GM18526 (cell line): ENCODE results near the gene LIN7C.

ENCODE experiments used
- POLR2A ChIP-seq: IDR thresholded peaks from 3 replicates; pipeline ENCODE4 v1.6.1; 2011; ENCODE audit not compliant: insufficient read length; ENCODE audit errors: extremely low read depth

Gene LIN7C

DNA sequence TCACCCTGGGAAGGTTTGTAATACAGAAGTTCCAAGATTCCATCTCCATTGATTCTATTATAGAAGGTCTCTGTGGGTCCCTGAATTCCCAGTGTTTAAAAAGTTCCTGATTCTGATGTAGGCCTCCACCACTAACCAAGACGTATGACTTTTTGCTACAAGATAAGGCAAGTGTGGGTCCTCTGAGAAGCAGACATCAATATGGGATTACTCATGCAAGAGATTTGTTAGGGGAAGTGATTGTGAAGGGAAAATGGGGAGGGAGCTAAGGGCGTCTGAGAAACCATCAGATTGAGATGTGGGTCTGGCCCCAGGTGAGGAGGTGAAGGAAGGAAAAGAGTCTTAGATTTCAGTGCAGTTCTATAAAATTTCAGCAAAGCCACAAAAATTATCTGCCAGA lies 23.8 kb downstream of the LIN7C start:
- TF ChIP-seq POLR2A = no peak

- no peak for TF ChIP-seq POLR2A
These were observed 24.6 kb downstream of the LIN7C start for GRCh38 chr11:27481992-27482391.

- TF ChIP-seq POLR2A = no peak
These were observed 28.7 kb downstream of the LIN7C start for GRCh38 chr11:27477831-27478230.

- TF ChIP-seq POLR2A = no peak
These were observed 29.3 kb downstream of the LIN7C start for GRCh38 chr11:27477243-27477642.

- TF ChIP-seq POLR2A = no peak
These were observed 30.9 kb downstream of the LIN7C start for GRCh38 chr11:27475622-27476021.

DNA sequence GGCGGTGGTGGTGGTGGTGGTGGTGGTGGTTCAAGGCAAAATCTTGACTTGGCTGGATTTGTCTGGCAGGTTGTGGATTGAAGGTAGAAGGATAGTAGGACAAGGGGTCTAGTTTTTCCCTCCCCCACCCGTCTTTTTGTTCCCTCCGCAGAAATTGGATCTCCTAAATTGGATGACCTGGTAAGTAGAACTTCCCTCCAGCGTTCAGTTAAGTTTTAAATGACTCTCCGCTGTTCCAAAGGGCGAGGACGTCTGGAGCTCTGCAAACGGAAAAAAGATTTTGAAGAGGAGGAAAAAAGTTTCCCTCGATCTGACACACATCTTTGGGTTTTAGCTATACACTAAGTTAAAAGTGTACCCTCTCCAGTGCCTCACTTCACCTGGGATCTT lies 33.6 kb downstream of the LIN7C start:
- TF ChIP-seq POLR2A = no peak

GRCh38 chr11:27472398-27473016 lies 34.1 kb downstream of the LIN7C start, which contains the start of gene LGR4:
Gene LGR4 (minus strand): TSS chr11:27472790. CDS start chr11:27472302, 488 bp downstream.
- TF ChIP-seq POLR2A = no peak

DNA sequence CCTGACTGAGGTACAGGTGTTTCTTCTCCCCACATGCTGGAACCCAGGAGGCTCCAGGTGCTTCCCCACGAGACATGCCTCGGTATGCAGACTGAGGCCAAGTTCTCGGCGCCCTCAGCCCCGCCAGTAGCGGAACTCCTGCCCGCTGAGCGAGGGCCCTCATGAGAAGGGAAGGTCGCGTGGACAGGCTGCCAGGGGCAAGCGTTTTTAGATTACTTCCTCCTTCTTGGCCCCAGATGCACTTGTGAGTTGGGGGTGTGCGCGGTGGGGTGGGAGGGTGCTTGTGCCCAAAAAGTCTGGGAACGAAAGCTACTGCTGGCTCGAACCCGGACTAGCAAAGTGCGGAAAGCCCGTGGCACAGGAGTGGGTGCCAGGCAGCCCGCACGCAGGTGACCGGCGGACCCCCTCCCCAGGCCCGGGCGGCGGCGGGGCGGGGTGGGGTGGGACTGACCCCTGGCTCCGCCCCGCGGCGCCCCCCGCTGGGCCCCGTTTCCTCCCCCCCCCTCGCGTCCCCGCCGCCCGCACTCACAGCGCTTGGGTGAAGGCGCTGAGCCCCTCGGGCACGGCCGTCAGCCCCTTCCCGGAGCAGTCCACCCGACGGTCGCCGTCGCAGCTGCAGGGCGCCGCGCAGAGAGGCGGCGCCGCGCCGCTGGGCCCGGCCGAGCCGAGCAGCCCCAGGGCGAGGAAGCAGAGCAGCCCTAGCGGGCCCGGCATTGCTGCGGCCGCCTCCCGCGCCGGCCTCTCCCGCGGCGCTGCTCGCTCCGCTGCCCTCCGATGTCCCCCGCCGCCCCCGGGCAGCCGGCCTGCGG lies 34.8 kb downstream of the LIN7C start:
- no peak for TF ChIP-seq POLR2A

DNA sequence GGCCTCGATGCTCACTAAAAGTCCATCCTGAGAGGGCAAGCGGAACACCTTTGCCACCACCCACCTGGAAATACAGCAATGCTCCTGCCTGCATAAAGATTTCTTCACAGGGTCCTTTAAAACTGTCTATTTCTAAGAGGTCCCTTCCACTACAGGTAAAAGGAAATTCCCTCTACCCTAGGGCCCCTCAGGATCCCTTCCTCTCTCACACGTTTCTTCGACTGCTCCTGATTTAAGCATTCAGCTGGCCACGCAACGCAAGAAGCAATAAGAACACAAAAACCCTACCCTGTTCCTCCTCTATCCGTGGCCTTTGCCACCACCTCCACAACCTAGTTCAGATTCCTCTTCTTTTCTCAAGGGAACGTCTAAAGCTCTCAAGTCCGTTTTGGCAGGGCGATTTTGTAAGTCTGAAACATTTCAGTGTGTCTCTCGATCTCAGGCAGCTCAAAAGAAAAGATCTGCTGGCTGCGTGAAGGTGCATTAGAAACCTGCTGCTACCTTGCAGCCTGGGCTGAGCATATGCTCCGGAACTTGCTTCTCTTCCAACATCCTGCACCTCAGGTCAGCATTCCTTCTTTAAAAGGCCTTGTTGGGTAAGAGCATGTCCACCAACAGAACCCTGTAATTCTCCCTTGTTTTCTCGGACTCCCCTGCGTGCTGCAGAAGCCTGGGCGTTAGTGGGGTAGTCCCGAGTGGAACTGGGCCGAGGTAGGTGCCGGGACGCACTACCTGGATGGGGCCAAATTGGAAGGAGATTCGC lies 35.6 kb downstream of the LIN7C start:
- no peak for TF ChIP-seq POLR2A

DNA sequence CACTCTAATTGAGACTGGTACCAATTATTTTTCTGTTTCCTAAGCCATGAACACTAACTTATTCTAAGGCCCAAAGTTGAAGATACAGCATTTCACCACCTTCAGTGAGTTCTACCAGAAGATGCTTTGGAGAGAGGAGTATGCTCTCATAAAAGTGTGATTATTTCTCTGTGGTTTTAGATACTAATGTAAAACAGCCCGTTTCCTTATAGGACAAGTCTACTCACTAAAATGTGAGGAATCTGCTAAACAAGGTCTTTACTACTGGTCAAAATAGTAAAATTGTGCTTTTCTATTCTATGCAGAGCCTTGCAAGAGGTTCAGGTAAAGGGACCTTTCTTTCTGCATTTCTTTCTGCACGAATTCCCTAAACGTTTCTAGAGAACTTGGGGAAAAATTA lies 36.4 kb downstream of the LIN7C start:
- TF ChIP-seq POLR2A = no peak

DNA sequence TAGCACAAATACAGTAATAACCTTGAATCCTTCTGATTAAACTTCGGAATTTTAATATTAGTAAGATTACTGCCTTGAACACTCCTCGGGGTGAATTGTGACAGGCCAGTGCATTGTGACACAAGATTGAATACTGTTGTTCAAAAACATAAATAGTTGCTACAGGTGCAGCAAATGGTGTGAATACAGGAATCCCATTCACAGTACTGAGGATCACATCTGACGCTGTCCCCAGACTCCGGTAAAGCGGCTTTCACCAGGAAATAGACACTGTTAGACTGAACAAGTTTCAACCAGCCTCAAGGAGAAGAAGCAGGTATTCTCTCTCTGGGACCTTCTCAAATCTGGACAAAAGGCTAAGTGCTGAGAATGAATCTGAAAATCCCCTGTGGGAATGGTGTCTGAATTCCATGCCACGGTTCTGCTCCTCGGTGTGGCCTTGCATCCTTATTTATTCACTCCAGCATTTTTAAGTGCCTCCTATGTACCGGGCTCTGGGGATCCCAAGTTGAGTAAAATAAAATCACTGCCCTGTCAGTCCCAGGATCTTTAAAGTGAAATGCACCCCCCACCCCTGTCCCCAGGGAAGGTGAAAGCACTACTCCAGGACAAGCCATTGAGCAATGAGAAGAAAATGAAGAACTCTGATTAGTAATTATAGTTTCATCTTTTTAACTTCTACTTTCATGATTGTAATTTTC lies 37.4 kb downstream of the LIN7C start:
- no peak for TF ChIP-seq POLR2A

GRCh38 chr11:27468209-27468994 lies 38.2 kb downstream of the LIN7C start:
- no peak for TF ChIP-seq POLR2A

GRCh38 chr11:27467181-27467913 lies 39.2 kb downstream of the LIN7C start:
- no peak for TF ChIP-seq POLR2A

- no peak for TF ChIP-seq POLR2A
These were observed 40.2 kb downstream of the LIN7C start for GRCh38 chr11:27466363-27466762.
